GM12892 (cell line): ENCODE measurements around the gene USP16.

Experiments
- POLR2A ChIP-seq: IDR thresholded peaks from 2 replicates; pipeline ENCODE4 v1.6.1; 2011; ENCODE audit warnings: low read depth, low read length, control low read depth
- POLR2AphosphoS5 ChIP-seq: IDR thresholded peaks from 2 replicates; pipeline ENCODE4 v1.6.1; 2011; ENCODE audit warnings: low read depth, low read length, control low read depth

DNA sequence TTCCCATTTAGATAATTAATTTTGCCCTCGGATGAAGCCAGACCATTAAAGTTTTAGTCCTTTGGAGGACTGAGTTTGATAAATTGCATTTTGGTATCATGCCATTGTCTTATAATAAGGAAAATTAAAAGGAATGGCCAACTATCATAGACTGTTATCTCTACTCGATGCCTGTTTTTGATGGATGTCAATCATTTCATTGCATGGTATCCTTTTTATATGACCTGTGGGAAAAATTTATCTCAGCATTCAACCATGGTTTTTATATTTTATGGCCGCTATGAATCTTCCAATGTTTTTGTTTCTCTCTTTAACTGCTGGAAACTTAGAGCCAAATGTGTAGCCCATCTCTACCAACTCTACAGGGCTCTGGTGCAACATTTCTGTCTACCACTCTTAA lies 58.8 kb downstream of the USP16 start:
- TF ChIP-seq POLR2A (no peak), POLR2AphosphoS5 (no peak)
